VCaP (cell line): ENCODE data around the gene COPS9.

Experiments used
- H3K27ac ChIP-seq: fragments of 450-650 bp; 2 replicates; pipeline ENCODE4 v1.5.1; 2017
- TF ChIP-seq, protein P1 (sequence below): fragments of 450-650 bp; conservative IDR thresholded peaks from 2 replicates; pipeline ENCODE4 v1.5.1; 2017; ENCODE audit warnings: mild to moderate bottlenecking, moderate library complexity

The COPS9 gene

DNA sequence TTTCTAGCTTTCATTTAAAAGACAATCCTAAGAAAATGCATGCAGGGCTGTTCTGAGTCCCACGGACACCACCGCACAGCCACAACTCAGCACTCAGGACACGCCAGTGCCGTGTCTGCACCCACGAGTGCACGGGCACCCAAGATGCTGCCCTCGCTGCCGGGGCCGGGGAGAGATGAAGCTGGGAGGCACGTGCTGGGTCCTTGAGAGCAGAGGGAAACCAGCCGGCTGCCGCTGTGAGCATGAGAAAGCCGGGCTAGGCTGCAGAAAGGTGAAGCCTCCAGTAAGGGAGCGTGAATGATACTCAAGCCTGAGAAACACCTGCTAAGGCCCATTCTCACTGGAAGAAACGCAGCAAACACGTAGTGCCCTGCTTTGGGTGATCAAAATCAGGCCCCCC lies 4.8 kb downstream of the COPS9 start:
- TF ChIP-seq, protein P1, sequence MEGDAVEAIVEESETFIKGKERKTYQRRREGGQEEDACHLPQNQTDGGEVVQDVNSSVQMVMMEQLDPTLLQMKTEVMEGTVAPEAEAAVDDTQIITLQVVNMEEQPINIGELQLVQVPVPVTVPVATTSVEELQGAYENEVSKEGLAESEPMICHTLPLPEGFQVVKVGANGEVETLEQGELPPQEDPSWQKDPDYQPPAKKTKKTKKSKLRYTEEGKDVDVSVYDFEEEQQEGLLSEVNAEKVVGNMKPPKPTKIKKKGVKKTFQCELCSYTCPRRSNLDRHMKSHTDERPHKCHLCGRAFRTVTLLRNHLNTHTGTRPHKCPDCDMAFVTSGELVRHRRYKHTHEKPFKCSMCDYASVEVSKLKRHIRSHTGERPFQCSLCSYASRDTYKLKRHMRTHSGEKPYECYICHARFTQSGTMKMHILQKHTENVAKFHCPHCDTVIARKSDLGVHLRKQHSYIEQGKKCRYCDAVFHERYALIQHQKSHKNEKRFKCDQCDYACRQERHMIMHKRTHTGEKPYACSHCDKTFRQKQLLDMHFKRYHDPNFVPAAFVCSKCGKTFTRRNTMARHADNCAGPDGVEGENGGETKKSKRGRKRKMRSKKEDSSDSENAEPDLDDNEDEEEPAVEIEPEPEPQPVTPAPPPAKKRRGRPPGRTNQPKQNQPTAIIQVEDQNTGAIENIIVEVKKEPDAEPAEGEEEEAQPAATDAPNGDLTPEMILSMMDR: no peak
- no peak overlapping the region for H3K27ac ChIP-seq

DNA sequence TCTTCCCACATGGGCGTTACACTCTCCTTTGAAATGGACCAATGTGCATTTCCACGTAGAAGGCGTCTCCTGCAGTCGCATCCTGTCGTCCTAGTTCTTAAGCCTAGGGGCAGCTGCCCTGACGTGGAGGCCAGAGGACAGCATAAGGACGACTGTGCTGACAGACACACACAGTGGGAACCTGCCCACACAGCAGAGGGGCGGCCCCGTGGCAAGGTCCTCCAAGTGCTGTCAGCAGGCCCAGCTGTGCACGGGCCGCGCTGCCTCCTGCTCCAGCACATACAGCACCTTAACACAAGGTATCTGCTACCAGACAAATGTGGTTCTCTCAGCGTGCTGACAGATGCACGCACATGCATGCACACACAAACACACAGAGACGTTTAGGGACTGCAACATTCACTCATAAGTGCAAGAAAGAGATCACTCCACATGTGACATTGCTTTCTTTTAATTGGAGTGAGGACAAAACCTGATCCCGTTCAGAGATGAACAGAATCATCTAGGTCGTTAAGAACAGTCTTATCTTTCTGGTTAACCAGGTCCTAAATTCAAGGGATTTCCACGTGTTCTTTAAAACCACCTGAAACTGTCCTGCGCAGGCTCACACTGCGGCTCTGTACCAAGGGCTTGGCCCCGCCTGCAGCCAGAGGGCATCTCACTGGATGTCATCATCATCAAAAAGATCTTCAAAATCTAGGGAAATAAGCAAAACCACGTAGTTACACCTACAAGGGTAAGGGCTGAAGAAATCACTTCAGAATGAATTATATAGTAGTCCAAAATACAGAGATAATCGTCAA lies 5.5 kb downstream of the COPS9 start:
- H3K27ac ChIP-seq: no peak overlapping the region
- TF ChIP-seq, protein P1: no peak

DNA sequence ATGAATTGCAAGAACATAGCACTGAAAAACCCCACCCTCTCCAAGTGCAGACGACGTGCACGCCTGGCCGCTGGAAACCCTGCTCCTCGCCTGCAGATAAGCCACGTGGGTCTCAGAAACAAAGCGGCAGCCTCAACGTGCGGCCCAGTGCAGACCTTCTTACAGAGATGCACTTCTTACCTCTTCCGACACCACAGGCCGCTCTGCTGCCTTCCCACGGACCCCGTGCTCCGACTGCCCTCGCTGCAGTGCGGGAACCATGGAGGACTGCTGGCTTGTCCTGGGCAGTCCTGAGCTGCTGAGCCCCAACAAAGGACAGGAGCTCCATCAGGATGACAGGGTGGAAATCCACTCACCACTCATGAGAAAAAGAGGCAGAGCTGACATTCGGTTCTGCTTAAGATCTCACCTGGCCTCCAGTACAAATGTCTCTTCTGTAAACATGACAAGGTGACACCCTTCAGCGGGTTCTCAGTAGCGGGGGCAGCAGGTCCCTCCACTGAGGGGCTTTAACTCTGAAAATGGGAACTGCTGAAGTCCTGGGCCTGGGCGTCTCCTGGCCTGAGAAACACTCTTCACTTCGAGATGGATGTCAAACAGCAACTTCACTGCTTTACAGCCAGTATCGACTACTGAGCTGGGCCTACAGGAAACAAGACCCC lies 6.2 kb downstream of the COPS9 start:
- no peak overlapping the region for H3K27ac ChIP-seq
- TF ChIP-seq, protein P1: no peak

DNA sequence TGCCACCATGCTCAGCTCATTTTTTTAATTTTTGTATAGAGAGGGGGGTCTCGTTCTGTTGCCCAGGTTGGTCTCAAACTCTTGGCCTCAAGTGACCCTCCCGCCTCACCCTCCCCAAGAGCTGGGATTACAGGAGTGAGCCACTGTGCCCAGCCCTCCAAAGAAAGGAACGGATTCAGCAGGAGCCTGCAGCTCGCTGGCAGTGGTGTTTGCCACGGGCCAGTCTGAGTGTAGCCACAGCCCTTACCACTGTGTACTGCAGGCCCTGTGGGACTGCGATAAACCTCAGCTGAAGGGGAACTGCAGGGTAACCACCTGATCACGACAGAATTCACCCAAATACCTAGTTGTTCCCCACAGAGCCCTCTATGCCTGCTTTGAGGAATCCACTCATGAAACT lies 6.8 kb downstream of the COPS9 start:
- TF ChIP-seq, protein P1: no peak
- no peak overlapping the region for H3K27ac ChIP-seq

DNA sequence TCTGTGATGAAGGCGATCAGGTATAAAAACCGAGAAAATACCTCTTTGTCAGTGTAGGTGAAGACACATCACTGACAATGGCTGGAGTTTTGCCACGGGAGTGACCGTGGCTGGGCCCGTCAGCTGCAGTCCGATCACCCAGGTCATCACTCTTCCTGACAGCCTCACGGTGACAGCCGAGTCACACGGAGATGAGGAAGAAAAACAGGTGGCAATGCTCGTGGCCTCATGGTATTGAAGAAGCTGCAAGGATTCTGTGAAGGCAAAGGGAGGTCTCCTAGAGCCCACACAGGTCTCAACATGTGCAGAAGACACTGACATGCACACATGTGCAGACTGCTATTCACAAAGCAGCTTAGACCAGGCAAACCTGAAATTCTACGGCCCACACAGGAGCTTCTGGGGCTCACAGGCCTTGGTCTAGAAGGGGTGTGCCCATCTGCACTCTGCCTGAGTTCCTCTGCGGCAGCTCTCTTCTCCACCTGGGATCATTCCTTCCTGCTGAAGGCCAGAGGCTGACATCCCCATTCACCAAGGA lies 7.4 kb downstream of the COPS9 start:
- H3K27ac ChIP-seq: no peak overlapping the region
- TF ChIP-seq, protein P1: no peak

DNA sequence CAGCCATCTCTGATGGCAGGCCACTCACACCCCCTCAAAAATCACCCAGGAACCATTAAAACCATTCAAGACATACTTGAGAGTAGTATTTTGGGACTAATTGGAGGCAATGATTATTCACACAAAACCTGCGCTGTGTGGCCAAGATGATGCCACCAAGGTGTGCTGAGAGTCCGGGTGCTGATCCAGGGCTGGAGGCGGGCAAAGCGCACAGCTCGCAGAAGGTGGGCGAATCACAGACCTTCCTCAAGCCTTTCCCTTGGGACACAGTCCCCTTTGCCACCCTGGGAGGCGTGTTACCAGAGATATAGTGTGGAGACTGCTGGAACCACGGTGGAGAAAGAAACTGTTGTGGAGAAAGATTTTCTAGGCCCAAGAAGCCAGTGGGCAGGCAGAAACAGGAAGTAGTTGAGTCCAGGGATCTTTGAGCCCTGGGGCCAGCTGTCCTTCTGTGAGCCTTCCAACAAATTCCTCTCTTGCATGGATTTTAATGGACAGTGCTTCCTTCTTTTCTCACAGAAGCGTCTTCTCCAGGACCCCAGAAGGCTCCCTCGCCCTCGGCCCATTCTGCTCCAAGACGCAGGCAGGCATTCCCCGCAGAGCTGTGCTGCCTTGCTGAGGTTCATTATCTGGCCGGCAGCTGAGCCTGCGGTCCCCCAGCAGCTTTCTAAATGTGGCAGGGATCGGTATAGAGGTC lies 8.0 kb downstream of the COPS9 start:
- TF ChIP-seq, protein P1: no peak
- no peak overlapping the region for H3K27ac ChIP-seq

DNA sequence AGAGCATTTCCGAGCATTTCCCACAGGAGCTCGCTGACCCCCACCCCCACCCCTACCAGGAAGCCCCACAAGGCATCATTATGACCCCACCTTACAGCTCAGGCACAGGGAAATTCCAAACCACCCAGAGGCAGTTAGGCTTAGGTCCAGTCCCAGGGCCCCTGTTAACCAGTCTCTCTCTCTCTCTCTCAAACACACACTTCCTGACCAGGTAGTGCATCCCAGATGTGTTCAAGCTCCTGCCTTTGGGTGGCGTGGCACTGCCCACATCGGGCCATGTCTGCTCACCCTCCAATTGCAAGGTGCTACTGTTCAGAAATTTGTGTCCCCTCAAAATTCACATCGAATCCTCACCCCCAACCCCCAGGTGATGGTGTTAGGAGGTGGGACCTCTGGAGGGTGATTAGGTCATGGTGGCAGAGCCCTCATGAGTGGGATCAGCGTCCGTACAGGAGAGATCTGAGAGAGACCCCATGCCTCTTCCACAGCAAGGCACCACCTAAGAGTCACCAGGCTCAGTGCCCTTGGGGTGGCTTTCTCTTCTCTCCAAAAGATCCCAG lies 8.8 kb downstream of the COPS9 start:
- H3K27ac ChIP-seq: no peak overlapping the region
- TF ChIP-seq, protein P1: no peak
